ENCODE results near the gene TMEM8B.

TMEM8B gene

GRCh38 chr9:35818341-35818740 lies 10.7 kb upstream of the TMEM8B start:
- Histone ChIP-seq H3K36me3 (ENCODE audit: low read depth) (no peaks in the 10 kb centered on the region), H3K27ac (ENCODE audit: poor library complexity, severe bottlenecking) (no peak overlapping the region), H3K9me3 (ENCODE audit: severe bottlenecking) (no peaks in the 10 kb centered on the region), H3K4me3 (ENCODE audit: severe bottlenecking) (no peak overlapping the region), H3K27me3 (ENCODE audit: insufficient read depth, poor library complexity, severe bottlenecking) (no peaks in the 10 kb centered on the region), H3K4me1 (ENCODE audit: insufficient read depth, poor library complexity, severe bottlenecking) (no peaks in the 10 kb centered on the region)
- DNase-seq (ENCODE audit: low spot score) (no peak), ATAC-seq (ENCODE audit: low read depth) (no peak)
- TF ChIP-seq, protein P1, sequence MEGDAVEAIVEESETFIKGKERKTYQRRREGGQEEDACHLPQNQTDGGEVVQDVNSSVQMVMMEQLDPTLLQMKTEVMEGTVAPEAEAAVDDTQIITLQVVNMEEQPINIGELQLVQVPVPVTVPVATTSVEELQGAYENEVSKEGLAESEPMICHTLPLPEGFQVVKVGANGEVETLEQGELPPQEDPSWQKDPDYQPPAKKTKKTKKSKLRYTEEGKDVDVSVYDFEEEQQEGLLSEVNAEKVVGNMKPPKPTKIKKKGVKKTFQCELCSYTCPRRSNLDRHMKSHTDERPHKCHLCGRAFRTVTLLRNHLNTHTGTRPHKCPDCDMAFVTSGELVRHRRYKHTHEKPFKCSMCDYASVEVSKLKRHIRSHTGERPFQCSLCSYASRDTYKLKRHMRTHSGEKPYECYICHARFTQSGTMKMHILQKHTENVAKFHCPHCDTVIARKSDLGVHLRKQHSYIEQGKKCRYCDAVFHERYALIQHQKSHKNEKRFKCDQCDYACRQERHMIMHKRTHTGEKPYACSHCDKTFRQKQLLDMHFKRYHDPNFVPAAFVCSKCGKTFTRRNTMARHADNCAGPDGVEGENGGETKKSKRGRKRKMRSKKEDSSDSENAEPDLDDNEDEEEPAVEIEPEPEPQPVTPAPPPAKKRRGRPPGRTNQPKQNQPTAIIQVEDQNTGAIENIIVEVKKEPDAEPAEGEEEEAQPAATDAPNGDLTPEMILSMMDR (IDR thresholded peaks at IDR 0.05; ENCODE audit: poor library complexity, severe bottlenecking), result no peak

- Histone ChIP-seq H3K27me3 (ENCODE audit: insufficient read depth, poor library complexity, severe bottlenecking) (no peaks in the 10 kb centered on the region), H3K36me3 (ENCODE audit: low read depth) (no peaks in the 10 kb centered on the region), H3K4me3 (ENCODE audit: severe bottlenecking) (no peak overlapping the region), H3K4me1 (ENCODE audit: insufficient read depth, poor library complexity, severe bottlenecking) (no peaks in the 10 kb centered on the region), H3K27ac (ENCODE audit: poor library complexity, severe bottlenecking) (no peak overlapping the region), H3K9me3 (ENCODE audit: severe bottlenecking) (no peaks in the 10 kb centered on the region)
- ATAC-seq (ENCODE audit: low read depth) (no peak), DNase-seq (ENCODE audit: low spot score) (no peak)
- TF ChIP-seq, protein P1 (IDR thresholded peaks at IDR 0.05; ENCODE audit: poor library complexity, severe bottlenecking), result no peak
These were observed 9.0 kb upstream of the TMEM8B start for GRCh38 chr9:35820076-35820475.

DNA sequence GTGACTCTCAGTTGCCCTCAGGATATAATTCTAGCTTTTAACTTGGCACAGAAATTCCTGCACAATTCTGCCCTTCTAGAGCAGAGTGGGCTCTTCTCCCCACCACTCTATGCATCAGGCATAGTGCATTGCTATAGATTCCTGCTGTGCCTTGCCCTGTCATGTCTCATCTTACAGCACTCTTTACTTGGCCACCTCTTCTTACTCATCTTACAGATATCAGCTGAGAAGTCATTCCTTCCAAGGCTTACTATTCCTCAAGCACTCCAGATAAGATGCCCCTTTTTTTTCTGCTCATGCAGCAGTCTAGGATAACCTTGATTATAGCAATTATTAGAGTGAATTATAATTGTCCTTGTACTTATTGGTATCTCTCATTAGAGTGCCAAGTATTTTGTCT lies 6.1 kb upstream of the TMEM8B start:
- Histone ChIP-seq H3K4me3 (ENCODE audit: severe bottlenecking) (no peak overlapping the region), H3K9me3 (ENCODE audit: severe bottlenecking) (no peaks in the 10 kb centered on the region), H3K27ac (ENCODE audit: poor library complexity, severe bottlenecking) (no peak overlapping the region), H3K27me3 (ENCODE audit: insufficient read depth, poor library complexity, severe bottlenecking) (no peaks in the 10 kb centered on the region), H3K4me1 (ENCODE audit: insufficient read depth, poor library complexity, severe bottlenecking) (no peaks in the 10 kb centered on the region), H3K36me3 (ENCODE audit: low read depth) (no peaks in the 10 kb centered on the region)
- TF ChIP-seq, protein P1 (IDR thresholded peaks at IDR 0.05; ENCODE audit: poor library complexity, severe bottlenecking), result no peak
- peak; percentile 4 for DNase-seq (ENCODE audit: low spot score)
- ATAC-seq (ENCODE audit: low read depth), result no peak

DNA sequence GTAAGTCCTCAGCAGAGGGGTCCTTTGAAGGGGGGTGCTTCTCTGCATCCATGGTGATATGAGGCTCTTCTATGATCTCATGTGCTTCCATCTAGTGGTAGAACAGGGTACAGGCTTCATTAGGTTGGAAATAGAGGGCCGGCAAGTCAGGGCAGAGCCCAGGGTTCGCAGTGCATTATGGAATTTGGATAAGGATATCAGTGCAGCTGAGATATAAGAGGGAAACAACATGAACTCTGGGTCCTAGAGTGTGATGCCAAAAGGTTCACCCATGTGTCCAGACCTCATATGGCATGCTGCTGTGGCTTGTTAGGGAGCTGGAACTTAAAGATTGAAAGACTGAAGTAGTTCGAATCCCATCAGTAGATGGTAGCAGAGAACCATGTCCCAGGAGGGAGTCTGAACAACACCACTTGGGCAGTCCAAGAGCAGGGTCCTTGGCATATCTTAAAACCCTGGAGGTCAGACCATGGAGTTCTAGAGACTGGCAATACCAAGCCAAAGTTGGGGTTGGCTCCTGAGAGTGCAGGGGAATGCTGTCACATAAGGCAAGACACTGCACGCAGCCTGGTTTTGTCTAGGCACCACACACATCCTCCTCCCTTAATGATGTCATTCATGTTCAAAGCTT lies 2.8 kb upstream of the TMEM8B start:
- ATAC-seq (ENCODE audit: low read depth) (peak; percentile 59), DNase-seq (ENCODE audit: low spot score) (no peak)
- Histone ChIP-seq H3K4me1 (ENCODE audit: insufficient read depth, poor library complexity, severe bottlenecking) (peaks cover 3% of the 10 kb centered on the region), H3K4me3 (ENCODE audit: severe bottlenecking) (no peak overlapping the region), H3K9me3 (ENCODE audit: severe bottlenecking) (no peaks in the 10 kb centered on the region), H3K27ac (ENCODE audit: poor library complexity, severe bottlenecking) (no peak overlapping the region), H3K36me3 (ENCODE audit: low read depth) (no peaks in the 10 kb centered on the region), H3K27me3 (ENCODE audit: insufficient read depth, poor library complexity, severe bottlenecking) (no peaks in the 10 kb centered on the region)
- TF ChIP-seq, protein P1 (IDR thresholded peaks at IDR 0.05; ENCODE audit: poor library complexity, severe bottlenecking), result peak; percentile 85

DNA sequence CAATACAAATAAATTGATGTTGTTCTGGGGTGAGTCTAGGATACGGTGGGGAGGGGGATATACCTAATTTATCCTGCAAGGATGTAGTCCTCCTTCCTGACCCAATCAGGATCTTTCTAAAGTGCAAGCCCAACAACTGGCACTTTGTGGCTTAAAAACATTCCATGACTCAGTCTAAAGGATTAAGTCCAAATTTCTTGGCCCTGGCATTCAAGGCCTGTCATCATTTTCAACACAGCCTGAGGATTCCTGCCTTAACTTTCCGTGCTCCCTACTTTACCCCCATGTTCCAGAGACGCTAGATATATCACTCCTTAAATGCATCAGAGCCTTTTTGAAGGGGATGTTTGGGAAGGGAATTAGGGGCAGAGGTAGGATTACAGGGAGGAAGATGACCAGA lies 1.5 kb upstream of the TMEM8B start:
- Histone ChIP-seq H3K27me3 (ENCODE audit: insufficient read depth, poor library complexity, severe bottlenecking) (no peaks in the 10 kb centered on the region), H3K36me3 (ENCODE audit: low read depth) (no peaks in the 10 kb centered on the region), H3K4me1 (ENCODE audit: insufficient read depth, poor library complexity, severe bottlenecking) (peaks cover 3% of the 10 kb centered on the region), H3K9me3 (ENCODE audit: severe bottlenecking) (no peaks in the 10 kb centered on the region), H3K4me3 (ENCODE audit: severe bottlenecking) (no peak overlapping the region), H3K27ac (ENCODE audit: poor library complexity, severe bottlenecking) (no peak overlapping the region)
- TF ChIP-seq, protein P1 (IDR thresholded peaks at IDR 0.05; ENCODE audit: poor library complexity, severe bottlenecking), result no peak
- no peak for ATAC-seq (ENCODE audit: low read depth)
- DNase-seq (ENCODE audit: low spot score), result no peak
